ENCODE results near the gene ULK2.

Gene ULK2

GRCh38 chr17:19744922-19745757, 122.6 kb downstream of the ULK2 start:
- DNase-seq, result no peak

DNA sequence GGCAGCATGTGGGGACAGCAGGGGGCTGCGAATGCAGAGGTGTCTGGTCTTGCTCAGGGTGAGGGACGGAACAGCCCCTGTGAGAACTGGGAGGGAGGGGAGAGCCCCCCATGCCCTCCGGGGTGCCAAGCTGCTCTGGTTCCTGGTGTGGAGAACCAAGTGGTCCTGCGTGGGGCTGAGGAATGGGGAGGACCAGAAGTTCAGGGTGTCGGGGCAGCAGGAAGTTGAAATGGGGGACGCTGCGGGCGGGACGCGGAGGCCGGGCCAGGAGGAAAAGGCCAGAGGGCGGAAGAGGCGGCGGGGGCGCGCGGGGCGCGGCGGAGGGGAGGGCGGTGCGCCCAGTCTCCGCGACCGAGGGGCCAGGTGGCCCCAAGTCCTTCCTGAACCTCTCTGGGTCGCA, 123.2 kb downstream of the ULK2 start:
- DNase-seq, result no peak

- no peak for DNase-seq
These were observed 124.3 kb downstream of the ULK2 start for GRCh38 chr17:19743101-19744100.

GRCh38 chr17:19742495-19742894, 125.2 kb downstream of the ULK2 start:
- no peak for DNase-seq

DNA sequence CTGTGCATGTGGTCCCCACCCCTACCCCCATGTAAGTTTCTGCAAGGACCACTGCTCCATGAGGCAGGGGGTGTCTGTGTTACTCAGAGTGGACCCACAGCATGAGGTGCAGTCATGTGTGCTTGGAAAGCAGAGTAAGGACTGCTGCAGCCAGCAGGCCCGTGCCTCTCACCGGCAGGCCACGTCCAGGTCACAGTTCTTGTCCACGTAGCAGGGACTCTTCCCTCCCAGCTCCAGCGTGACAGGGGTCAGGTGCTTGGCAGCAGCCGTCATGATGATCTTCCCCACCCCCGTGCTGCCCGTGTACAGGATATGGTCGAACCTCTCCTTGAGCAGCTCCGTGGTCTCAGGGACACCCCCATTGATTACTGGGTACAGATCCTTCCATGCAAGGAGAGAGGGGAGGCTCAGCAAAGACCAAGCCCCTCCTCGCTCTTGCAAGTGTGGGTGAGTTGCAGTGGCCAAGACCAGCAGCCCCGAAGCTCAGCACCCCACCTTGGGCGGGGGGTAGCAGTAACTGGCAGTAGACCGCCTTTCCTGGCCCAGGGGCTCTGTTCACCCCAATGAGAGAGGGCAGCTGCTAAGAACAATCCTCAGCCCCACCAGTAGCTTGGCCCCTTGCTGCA, 125.8 kb downstream of the ULK2 start:
- no peak for DNase-seq

- DNase-seq, result no peak
These were observed 126.8 kb downstream of the ULK2 start for GRCh38 chr17:19740933-19741332.

GRCh38 chr17:19739241-19740201, 128.2 kb downstream of the ULK2 start:
- no peak for DNase-seq

- DNase-seq, result no peak
These were observed 129.0 kb downstream of the ULK2 start for GRCh38 chr17:19738757-19739156.

- no peak for DNase-seq
These were observed 129.7 kb downstream of the ULK2 start for GRCh38 chr17:19738073-19738449.

DNA sequence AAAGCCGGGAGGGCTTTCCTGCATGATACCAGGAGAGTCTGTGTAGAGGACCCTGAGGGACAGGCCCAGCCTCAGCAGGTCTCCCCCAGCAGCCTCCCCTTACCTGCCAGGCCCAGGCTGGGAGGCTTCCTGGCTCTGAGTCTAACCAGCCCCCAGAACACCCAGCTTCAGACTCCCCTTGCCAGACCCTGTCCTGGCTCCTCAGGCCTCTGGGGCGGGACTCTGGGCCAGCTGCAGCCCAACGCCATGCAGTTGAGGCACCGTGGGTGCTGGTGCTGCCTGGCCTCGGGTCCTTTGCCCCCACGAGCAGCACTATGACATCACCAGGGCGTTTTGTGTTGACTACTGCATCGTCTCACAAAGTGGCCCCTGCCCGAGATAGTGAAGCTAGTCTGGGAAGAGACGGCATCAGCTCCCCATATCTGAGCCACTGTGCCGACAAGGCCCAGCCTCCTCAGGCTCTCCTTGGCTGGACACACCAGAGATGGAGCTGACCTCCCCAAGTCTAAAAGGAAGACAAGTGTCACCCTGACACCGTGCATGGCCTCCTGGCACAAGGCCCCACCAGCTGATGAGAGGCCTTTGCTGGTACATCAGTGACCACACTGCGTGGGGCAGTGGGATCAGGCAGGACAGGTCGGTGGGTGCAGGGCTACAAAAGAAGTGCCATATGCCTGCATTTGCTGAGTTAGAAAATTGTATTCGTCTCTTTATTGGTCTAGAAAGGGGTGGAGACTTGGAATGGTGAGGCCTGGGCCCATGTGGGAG, 130.2 kb downstream of the ULK2 start:
- no peak for DNase-seq

DNA sequence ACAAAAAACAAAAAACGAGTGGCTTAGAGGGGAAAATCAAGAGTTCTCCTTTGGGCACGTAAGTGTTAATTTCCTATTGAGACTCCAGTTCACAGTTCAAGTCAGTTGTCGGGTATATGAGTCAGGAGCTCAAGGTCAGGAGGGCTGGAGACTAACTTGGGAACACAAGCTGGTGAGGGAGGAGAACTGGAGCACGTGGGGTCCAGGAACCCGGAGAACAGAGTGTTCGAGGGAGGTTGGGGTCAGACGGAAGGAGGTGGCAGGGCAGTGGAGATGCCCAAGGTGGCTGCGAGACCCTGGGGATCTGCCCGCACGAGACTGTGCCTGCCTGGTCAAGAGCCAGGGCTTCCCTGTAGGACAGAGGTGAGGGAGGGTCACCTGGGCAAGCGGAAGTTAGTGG, 131.7 kb downstream of the ULK2 start:
- no peak for DNase-seq

- DNase-seq, result no peak
These were observed 133.7 kb downstream of the ULK2 start for GRCh38 chr17:19733953-19734526.

DNA sequence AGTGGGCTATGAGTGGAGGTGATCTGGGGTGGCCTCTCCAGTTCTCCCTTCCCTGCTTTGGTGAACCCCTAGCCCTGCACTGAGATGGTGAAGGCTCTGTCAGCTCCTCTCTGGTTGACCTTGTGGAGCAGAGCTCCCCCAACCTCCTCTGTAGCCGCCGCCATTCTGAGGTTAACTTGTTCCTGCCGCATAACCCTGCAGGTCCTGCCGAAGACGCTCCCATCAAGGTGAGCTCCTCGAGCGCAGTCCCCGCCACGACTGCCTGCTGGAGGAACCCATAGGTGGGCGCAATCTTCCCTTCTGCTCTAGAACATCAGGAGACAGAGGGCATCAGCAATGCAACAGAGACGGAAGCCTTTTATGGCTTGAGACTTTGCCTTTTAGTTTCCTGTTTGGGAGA, 136.1 kb downstream of the ULK2 start:
- no peak for DNase-seq

GRCh38 chr17:19730843-19731242, 136.9 kb downstream of the ULK2 start:
- no peak for DNase-seq

DNA sequence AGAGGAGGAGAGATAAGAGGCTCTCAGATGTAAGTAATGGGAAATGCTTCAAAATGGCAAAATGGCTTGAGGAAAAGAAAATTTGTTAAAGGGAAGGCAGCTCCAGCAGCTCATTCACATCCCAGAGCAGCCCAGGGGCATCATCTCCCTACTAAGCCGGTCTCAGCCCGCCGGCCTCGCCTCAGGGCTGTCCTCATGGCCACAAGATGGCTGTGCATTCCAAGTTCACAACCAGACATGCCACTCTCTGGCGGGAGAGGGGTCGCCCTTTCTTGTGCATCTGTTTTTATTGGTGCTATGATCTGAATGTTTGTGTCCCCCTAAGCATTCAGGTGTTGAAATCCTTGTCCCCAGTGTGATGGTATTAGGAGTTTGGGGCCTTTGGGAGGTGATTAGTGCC, 137.8 kb downstream of the ULK2 start:
- no peak for DNase-seq

GRCh38 chr17:19728084-19728495, 139.6 kb downstream of the ULK2 start:
- no peak for DNase-seq

- DNase-seq, result no peak
These were observed 140.1 kb downstream of the ULK2 start for GRCh38 chr17:19727501-19728078.

GRCh38 chr17:19726631-19727376, 140.9 kb downstream of the ULK2 start:
- no peak for DNase-seq

GRCh38 chr17:19725486-19725885, 142.2 kb downstream of the ULK2 start:
- no peak for DNase-seq

Measured in NCI-H1048 (cell line).